HG02870 (cell line): ENCODE results near the gene MRPL40.

ENCODE experiments used
- ATAC-seq: cut with Tn5 transposase; IDR thresholded peaks from one replicate; pipeline ENCODE4 v1.9.1; 2021; ENCODE audit warnings: mild to moderate bottlenecking, moderate library complexity; ENCODE audit not compliant: unreplicated experiment

The MRPL40 gene

DNA sequence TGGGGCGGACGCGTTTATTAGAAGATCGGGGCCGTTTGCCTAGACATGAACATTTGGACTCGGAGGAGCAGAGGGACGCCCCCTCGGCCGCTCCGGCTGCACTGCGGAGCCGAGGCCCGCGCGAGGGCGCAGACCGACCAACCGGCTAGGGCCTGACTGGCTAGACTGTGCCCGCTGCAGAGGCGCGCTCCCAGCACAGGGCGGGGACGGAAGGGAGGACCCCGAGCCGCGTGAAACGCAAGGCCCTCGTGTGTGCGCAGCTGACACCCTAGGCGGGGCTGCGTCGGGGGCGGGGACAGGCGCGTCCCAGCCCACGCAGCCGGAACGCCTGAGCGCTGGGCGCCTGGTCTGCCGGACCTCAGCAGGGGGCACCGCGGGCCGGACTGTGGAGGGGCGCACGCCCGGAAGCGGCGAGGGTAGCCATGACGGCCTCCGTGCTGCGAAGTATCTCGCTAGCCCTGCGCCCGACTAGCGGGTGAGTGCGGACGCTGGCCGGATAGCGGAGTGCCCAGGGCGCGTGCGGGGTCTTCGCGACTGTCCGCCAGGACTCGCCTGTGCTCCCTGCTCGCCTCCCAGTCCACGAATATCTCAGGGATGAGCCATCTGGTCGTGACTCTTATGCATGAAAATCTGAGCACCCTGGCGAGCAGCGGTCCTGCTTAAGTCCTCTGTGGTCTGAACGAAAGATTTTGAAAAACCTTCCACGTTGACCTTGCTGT lies at the start of gene MRPL40:
TSS of gene MRPL40 (plus strand) at position 413 of the 719 bp plus-strand sequence. CDS start at position 423, 10 bp downstream.
- ATAC-seq: peak; percentile 70

DNA sequence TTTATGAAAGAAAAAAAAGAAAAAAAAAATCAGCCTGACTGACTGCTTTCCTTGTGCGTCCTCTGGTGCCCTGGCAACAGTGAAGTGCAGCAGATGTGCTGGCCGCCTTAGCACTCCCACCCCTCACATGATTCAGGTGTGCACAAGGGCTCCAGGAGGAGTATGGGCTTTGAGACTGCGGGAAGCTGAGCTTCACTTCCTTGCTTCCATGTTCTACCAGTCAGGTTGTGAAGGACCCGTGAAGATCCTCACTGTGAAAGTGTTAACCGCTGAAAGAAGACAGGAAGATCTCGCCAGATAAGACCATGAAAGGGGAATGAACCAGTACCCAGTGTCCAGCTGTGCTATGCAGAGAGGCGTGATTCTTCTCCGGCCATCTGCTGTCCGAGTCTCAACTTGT lies 49.1 kb upstream of the MRPL40 start:
- ATAC-seq: no peak

GRCh38 chr22:19385221-19385906 lies 47.0 kb upstream of the MRPL40 start:
- ATAC-seq: no peak

DNA sequence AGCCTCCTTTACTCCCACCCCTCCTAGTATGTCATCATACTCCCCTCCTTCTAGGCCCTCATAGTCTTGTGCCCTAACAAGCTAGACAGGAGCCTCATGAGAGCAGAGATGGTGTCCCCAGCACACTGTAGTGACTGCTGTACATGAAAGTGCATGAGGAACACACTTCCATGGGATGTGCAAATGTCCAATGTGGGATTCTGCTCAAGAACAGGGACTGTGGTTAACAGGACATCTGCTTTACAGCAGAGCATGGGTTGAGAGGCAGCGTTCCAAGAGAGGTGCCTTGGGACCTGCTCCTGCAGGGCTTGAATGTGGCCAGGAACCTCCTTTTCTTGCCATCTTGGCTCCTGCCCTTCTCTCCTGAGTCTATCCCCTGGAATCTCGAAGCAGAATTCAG lies 46.1 kb upstream of the MRPL40 start:
- ATAC-seq: no peak

DNA sequence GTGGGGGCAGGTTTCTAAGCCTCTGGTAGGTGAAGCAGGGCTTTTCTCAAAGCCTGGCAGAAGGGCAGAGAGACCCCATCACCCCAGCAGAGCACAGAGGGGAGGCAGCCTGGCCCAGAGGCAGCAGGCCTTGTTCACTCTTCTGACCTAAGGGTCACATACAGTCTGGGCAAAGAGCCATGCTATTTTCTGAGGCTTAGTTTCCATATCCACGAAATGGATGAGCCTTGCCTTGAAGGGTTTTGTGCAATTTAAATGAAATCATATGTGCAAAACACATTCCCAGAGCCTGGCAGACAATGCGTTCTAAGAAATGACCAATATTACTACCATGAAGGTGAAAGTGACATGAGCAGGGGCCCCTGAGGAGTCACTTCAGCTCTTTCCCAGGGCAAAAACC lies 45.3 kb upstream of the MRPL40 start:
- no peak for ATAC-seq

GRCh38 chr22:19387575-19387974 lies 44.8 kb upstream of the MRPL40 start:
- ATAC-seq: no peak

- no peak for ATAC-seq
These were observed 38.6 kb upstream of the MRPL40 start for GRCh38 chr22:19393704-19394103.

DNA sequence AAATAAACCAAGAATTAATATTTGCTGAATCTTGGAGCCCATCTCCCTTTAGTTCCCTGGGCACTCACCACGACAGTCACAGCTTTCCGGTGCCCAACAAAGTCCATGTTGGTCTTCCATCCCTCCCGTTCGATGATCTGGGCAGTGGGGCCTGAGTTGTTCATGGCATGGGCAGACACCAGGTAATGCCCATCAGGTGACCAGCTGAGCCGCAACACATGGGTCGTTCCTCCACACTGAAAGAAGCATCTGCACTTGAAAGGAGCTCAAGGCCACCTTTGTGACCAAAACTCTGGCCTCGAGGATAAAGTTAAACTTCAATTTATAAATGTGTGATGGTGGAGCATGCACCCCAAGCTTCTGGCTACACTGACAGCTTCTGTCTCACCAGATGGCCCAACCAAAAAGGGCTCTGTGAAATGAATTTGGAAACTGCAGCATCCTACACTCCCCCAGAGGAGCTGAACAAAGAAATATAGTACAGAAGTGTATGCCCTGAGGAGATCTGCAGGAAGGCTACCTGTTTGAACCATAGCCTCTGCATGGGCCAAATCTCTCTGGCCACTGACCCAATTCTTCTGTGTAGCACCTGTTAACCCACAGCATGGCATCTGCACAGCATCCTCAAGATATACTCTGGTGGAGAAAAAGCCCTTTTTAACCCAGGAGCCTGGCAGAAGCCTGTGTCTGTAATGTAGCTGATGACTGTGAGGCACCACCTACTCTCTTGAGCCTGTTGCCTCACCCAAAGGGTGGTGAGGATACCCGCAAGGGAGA lies 37.9 kb upstream of the MRPL40 start:
- no peak for ATAC-seq

DNA sequence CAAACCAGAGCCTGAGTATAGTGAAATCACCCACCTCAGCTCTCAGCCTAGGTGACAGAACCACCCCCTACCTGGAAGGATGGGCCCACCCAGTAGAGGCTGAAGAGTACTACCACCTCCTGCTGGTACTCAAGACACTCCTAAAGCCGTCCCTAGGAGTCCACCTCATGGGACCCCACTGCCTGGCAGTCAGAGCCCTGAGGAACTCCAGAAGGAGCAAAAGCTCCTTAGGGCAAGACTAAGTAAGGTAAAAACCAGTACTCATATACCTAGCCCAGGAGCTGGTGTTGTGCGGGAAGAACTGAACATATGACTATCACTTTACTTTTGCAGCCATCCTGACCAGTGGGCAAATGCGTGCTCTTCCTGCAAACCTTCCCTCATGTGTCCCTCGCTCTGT lies 37.1 kb upstream of the MRPL40 start:
- no peak for ATAC-seq

GRCh38 chr22:19396561-19396933 lies 35.8 kb upstream of the MRPL40 start:
- ATAC-seq: no peak

GRCh38 chr22:19396934-19397733 lies 35.2 kb upstream of the MRPL40 start:
- no peak for ATAC-seq

- ATAC-seq: no peak
These were observed 34.6 kb upstream of the MRPL40 start for GRCh38 chr22:19397734-19398104.

DNA sequence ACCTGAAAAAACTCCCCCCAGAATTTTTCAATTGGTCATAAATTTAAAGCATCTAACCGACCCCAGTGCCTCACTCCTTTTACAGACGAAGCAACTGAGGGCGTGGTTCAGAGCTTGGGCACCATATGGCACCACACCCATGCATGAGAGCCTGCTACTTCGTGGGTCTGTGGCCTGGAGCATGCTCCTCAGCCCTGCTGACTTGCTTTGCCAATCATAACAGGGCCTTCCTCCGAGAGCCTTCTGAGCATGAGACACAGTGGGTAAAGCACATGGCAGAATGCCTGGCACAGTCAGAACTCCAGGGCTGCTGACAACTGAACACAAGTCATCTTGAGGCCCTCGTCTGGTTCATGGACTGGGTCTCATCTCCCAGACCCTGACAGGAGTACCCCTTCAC lies 34.1 kb upstream of the MRPL40 start:
- no peak for ATAC-seq

DNA sequence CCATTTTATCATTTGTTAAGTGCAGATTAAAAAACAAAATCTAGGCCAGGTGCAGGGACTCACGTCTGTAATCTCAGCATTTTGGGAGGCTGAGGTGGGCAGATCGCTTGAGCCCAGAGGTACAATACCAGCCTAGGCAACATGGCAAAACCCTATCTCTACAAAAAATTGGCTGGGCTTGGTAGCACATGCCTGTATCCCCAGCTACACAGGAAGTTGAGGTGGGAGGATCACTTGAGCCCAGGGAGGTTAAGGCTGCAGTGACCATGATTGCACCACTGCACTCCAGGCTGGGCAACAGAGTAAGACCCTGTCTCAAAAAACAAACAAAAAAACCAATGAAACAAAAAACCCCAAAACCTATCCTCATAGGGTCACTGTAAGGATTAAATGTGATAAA lies 33.7 kb upstream of the MRPL40 start:
- ATAC-seq: no peak

DNA sequence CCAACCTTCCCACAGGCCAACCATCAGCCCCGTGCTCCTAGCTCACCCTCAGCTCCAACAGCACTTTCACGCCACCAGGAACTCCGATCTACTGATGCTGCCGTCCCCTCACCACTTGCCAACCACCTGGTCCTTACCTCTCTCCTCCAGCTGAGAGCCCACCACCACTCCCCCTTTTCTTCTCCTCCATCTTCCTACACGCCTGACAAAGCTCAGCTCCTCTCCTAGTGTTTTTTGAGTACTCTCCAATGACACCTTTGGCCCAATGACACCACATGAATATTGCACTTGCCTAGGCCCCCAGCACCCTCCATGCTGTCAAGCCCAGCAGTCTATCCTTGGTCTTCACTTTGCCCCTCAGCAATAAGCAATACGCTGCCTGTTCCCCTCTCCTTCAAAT lies 31.5 kb upstream of the MRPL40 start:
- no peak for ATAC-seq

DNA sequence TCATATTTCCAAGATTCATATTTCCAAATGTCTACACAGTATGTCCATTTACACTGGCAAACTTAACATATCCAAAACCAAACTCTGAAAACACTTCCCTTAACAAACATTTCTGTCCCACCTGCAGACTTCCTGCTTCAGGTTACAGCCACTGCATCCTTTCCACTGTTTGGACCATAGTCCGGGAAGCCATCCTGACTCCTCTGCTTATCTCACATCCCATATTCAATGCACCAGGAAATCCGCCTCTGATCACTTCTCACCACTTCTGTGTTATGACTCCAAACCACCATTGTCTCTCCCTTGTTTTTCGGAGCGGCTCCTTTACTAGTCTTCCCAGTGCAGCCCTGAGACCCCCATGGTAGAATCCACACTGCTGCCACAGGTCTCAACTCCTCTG lies 30.9 kb upstream of the MRPL40 start:
- ATAC-seq: no peak

DNA sequence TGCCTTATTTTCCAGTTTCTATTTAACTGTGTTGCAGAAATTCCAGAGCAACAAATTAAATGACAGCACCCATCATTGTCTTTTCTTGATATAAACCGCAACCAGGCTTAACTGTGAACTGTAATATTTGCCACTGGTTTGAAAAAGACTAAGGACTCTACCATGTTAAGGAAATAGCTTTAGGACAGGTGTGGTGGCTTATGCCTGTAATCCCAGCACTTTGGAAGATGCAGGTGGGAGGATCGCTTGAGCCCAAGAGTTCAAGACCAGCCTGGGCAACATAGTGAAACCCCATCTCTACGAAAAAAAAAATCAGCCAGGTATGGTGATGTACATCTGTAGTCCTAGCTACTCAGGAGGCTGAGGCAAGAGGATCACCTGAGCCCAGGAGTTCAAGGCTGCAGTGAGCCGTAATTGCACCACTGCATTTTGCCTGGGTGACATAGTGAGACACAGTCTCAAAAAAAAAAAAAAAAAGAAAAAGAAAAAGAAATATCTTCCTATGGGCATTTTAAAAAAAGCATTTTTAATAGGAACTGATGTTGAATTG lies 29.6 kb upstream of the MRPL40 start:
- ATAC-seq: no peak

DNA sequence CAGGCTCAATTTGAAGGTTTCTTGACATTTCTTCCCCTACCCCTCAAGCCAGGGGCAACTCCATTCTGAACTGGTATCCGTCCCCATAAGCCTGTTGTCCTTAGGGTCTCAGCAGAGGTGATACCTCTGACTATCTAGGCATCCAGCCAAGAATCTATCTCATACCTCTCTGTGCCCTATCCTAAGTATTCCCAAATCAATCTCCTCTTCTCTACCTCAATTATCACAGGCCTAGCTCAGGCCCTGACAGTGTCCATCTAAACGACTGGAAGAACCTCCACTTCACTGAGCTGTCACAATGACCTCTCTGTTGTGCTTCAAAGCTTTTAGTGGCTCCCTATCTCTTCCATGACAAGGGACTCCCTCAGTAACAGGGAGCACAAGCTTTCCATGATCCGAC lies 27.7 kb upstream of the MRPL40 start:
- ATAC-seq: no peak

- ATAC-seq: no peak
These were observed 27.2 kb upstream of the MRPL40 start for GRCh38 chr22:19405133-19405532.

- ATAC-seq: no peak
These were observed 26.7 kb upstream of the MRPL40 start for GRCh38 chr22:19405652-19406051.

DNA sequence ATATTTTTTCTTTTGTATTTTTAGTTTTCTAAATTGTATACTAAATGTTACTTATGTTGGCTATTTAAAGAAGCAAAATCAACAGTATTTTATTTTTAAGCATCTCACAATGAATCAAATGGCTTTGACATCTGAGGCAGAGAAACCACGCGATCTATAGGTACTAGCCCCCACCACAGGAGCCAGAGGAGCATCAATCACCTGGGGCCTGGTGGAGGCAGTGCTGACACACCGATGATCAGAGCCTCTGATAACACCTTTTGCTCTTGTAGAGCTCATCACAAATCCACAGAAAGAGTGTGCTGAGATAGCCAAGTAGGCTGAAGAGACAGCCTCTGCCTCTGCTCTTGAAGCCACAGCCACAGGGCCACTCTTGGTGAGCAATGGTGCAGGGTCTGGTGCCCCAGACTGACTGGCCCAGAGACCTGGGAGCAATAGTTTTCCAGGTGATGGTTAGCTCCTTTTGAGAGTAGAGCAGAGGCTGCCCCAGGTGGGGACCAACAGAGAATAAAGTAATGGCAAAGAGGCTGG lies 26.0 kb upstream of the MRPL40 start:
- ATAC-seq: no peak
